Measurements from ENCODE around the gene PCDHGA12. TPM values are rescaled to one million over a fixed set of nuclear protein-coding genes. Genes with fewer than 3 reads are reported as not detected.

Gene PCDHGA12
- polyA plus RNA-seq, 1 donor (not counting 4 experiments of a cell fraction or from before 2014, with no cell fraction given) = 0.69 TPM

DNA sequence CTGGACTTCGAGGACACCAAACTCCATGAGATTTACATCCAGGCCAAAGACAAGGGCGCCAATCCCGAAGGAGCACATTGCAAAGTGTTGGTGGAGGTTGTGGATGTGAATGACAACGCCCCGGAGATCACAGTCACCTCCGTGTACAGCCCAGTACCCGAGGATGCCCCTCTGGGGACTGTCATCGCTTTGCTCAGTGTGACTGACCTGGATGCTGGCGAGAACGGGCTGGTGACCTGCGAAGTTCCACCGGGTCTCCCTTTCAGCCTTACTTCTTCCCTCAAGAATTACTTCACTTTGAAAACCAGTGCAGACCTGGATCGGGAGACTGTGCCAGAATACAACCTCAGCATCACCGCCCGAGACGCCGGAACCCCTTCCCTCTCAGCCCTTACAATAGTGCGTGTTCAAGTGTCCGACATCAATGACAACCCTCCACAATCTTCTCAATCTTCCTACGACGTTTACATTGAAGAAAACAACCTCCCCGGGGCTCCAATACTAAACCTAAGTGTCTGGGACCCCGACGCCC is 46.8 kb downstream of the PCDHGA12 start:
- no peaks in the 10 kb centered on the region for H4K20me1 ChIP-seq (ENCODE audit: control insufficient read depth, extremely low read depth, insufficient read depth, low read length)
- FAIRE-seq = no peak
- peak overlapping the region; percentile 83 for H3K9ac ChIP-seq (ENCODE audit: control insufficient read depth, extremely low read depth, insufficient read depth, low read length)

DNA sequence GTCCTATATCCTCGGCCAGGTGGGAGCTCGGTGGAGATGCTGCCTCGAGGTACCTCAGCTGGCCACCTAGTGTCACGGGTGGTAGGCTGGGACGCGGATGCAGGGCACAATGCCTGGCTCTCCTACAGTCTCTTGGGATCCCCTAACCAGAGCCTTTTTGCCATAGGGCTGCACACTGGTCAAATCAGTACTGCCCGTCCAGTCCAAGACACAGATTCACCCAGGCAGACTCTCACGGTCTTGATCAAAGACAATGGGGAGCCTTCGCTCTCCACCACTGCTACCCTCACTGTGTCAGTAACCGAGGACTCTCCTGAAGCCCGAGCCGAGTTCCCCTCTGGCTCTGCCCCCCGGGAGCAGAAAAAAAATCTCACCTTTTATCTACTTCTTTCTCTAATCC is 47.5 kb downstream of the PCDHGA12 start:
- H3K9me1 ChIP-seq (ENCODE audit: control insufficient read depth, extremely low read depth, insufficient read depth, low read length) = no peaks in the 10 kb centered on the region
- H4K20me1 ChIP-seq (ENCODE audit: control insufficient read depth, extremely low read depth, insufficient read depth, low read length) = no peaks in the 10 kb centered on the region
- no peak overlapping the region for H2AFZ ChIP-seq (ENCODE audit: control insufficient read depth, low read length)
- H3K4me2 ChIP-seq (ENCODE audit: control insufficient read depth, extremely low read depth, insufficient read depth, low read depth, low read length) = peak overlapping the region; percentile 97
- TF ChIP-seq EZH2 (IDR thresholded peaks at IDR 0.05; ENCODE audit: low read length) = no peak
- TF ChIP-seq, protein P1, sequence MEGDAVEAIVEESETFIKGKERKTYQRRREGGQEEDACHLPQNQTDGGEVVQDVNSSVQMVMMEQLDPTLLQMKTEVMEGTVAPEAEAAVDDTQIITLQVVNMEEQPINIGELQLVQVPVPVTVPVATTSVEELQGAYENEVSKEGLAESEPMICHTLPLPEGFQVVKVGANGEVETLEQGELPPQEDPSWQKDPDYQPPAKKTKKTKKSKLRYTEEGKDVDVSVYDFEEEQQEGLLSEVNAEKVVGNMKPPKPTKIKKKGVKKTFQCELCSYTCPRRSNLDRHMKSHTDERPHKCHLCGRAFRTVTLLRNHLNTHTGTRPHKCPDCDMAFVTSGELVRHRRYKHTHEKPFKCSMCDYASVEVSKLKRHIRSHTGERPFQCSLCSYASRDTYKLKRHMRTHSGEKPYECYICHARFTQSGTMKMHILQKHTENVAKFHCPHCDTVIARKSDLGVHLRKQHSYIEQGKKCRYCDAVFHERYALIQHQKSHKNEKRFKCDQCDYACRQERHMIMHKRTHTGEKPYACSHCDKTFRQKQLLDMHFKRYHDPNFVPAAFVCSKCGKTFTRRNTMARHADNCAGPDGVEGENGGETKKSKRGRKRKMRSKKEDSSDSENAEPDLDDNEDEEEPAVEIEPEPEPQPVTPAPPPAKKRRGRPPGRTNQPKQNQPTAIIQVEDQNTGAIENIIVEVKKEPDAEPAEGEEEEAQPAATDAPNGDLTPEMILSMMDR (optimal IDR thresholded peaks at IDR 0.05 in 1 of 3, IDR thresholded peaks at IDR 0.05 in 1 of 3, conservative IDR thresholded peaks at IDR 0.05 in 1 of 3; ENCODE audit: extremely low read depth in 1 of 3, insufficient read depth in 2 of 3, low read length in 3 of 3) = no peak
- dilution Hi-C loops (cut with MboI; ENCODE audit: extremely low pct_ligation_motif_present, low sequenced_read_pairs) = no loop called here
- H3K27ac ChIP-seq (ENCODE audit: control insufficient read depth, insufficient read depth, low read length) = no peak overlapping the region
- H3K9ac ChIP-seq (ENCODE audit: control insufficient read depth, extremely low read depth, insufficient read depth, low read length) = no peak overlapping the region
- no peak for DNase-seq (ENCODE audit: low read depth, low spot score)
- H3K79me2 ChIP-seq (ENCODE audit: control insufficient read depth, insufficient read depth, low read length) = peaks cover 7% of the 10 kb centered on the region
- H3K4me3 ChIP-seq (ENCODE audit: control insufficient read depth in 2 of 3, extremely low read depth in 1 of 3, insufficient read depth in 2 of 3, low read depth in 1 of 3, low read length in 3 of 3) = peak overlapping the region in 2 of 3 experiments; percentile 11 to 19
- H3K9me3 ChIP-seq (ENCODE audit: control insufficient read depth, low read depth, low read length) = no peaks in the 10 kb centered on the region
- peaks cover 19% of the 10 kb centered on the region for H3K4me1 ChIP-seq (ENCODE audit: control insufficient read depth, extremely low read depth, insufficient read depth, low read length)
- peaks cover 5% of the 10 kb centered on the region for H3K27me3 ChIP-seq (ENCODE audit: control insufficient read depth, extremely low read depth, insufficient read depth, low read length)
- peaks cover 0 to 1% of the 10 kb centered on the region in 2 experiments for H3K36me3 ChIP-seq (ENCODE audit: control insufficient read depth in 2 of 2, extremely low read depth in 1 of 2, insufficient read depth in 2 of 2, low read length in 2 of 2)
- no peak for FAIRE-seq

More for the DNA sequence above, 46.8 kb downstream of the PCDHGA12 start:
- TF ChIP-seq, protein P1 (optimal IDR thresholded peaks at IDR 0.05 in 1 of 3, IDR thresholded peaks at IDR 0.05 in 1 of 3, conservative IDR thresholded peaks at IDR 0.05 in 1 of 3; ENCODE audit: extremely low read depth in 1 of 3, insufficient read depth in 2 of 3, low read length in 3 of 3) = no peak
- Histone ChIP-seq H3K4me3 (ENCODE audit: control insufficient read depth in 2 of 3, extremely low read depth in 1 of 3, insufficient read depth in 2 of 3, low read depth in 1 of 3, low read length in 3 of 3) (peak overlapping the region; percentile 49 to 96 (median 94)), H3K4me1 (ENCODE audit: control insufficient read depth, extremely low read depth, insufficient read depth, low read length) (peaks cover 19% of the 10 kb centered on the region), H3K27me3 (ENCODE audit: control insufficient read depth, extremely low read depth, insufficient read depth, low read length) (peaks cover 5% of the 10 kb centered on the region), H3K9me1 (ENCODE audit: control insufficient read depth, extremely low read depth, insufficient read depth, low read length) (no peaks in the 10 kb centered on the region), H3K79me2 (ENCODE audit: control insufficient read depth, insufficient read depth, low read length) (peaks cover 7% of the 10 kb centered on the region), H3K36me3 (ENCODE audit: control insufficient read depth in 2 of 2, extremely low read depth in 1 of 2, insufficient read depth in 2 of 2, low read length in 2 of 2) (peaks cover 0 to 1% of the 10 kb centered on the region in 2 experiments), H3K4me2 (ENCODE audit: control insufficient read depth, extremely low read depth, insufficient read depth, low read depth, low read length) (peak overlapping the region; percentile 97), H3K27ac (ENCODE audit: control insufficient read depth, insufficient read depth, low read length) (no peak overlapping the region), H2AFZ (ENCODE audit: control insufficient read depth, low read length) (peak overlapping the region; percentile 95), H3K9me3 (ENCODE audit: control insufficient read depth, low read depth, low read length) (no peaks in the 10 kb centered on the region)
- dilution Hi-C loops (cut with MboI; ENCODE audit: extremely low pct_ligation_motif_present, low sequenced_read_pairs) = no loop called here
- DNase-seq (ENCODE audit: low read depth, low spot score) = no peak
